NCI-H510A treated with DMSO at 0.1 percent for 48 hours (cell line): Measurements from ENCODE around the gene RBM22.
A peak's percentile ranks its signal among the peaks of the same experiment; 100 is the strongest.

Source experiments
- DNase-seq: peaks from one replicate; lab custom pipeline; 2025; lab: John Stamatoyannopoulos, UW

Gene RBM22

GRCh38 chr5:150672237-150672883, 28.5 kb downstream of the RBM22 start:
- no peak for DNase-seq

GRCh38 chr5:150671509-150672236, 29.2 kb downstream of the RBM22 start:
- no peak for DNase-seq

- DNase-seq: no peak
Measured at GRCh38 chr5:150670948-150671310, 29.9 kb downstream of the RBM22 start.

- no peak for DNase-seq
Measured at GRCh38 chr5:150670275-150670947, 30.5 kb downstream of the RBM22 start.

GRCh38 chr5:150665044-150665443, 35.8 kb downstream of the RBM22 start:
- DNase-seq: no peak

- DNase-seq: no peak
Measured at GRCh38 chr5:150663936-150664335, 36.9 kb downstream of the RBM22 start.

GRCh38 chr5:150662731-150663516, 37.9 kb downstream of the RBM22 start:
- DNase-seq: no peak

- DNase-seq: no peak
Measured at GRCh38 chr5:150661821-150662596, 38.9 kb downstream of the RBM22 start.

- no peak for DNase-seq
Measured at GRCh38 chr5:150661086-150661485, 39.8 kb downstream of the RBM22 start, which contains the start of gene MYOZ3. Gene MYOZ3, plus strand, starts transcription at chr5:150661251. Its CDS starts 1,691 bp downstream, at chr5:150662942.

GRCh38 chr5:150660108-150660831, 40.6 kb downstream of the RBM22 start:
- DNase-seq: no peak

- no peak for DNase-seq
Measured at GRCh38 chr5:150659360-150660107, 41.3 kb downstream of the RBM22 start.

- DNase-seq: no peak
Measured at GRCh38 chr5:150658699-150659265, 42.1 kb downstream of the RBM22 start.

GRCh38 chr5:150658121-150658520, 42.7 kb downstream of the RBM22 start:
- DNase-seq: no peak

GRCh38 chr5:150656191-150657132, 44.4 kb downstream of the RBM22 start:
- peak; percentile 63 for DNase-seq

GRCh38 chr5:150655221-150655620, 45.6 kb downstream of the RBM22 start:
- DNase-seq: no peak

- DNase-seq: no peak
Measured at GRCh38 chr5:150653762-150654556, 46.9 kb downstream of the RBM22 start.

- DNase-seq: no peak
Measured at GRCh38 chr5:150653145-150653761, 47.6 kb downstream of the RBM22 start.
